ENCODE data around the gene GFRA4. TPM values are rescaled to one million over a fixed set of nuclear protein-coding genes. Genes with fewer than 3 reads are reported as not detected.

The GFRA4 gene
- total RNA-seq (not detected), polyA plus RNA-seq (not detected)
- long read RNA-seq, donor 1: 0 reads
- long read RNA-seq, donor 2: 0 reads
- long read RNA-seq, donor 3: 0 reads
- long read RNA-seq, donor 4: 0 reads
- long read RNA-seq, donor 5: 0 reads

DNA sequence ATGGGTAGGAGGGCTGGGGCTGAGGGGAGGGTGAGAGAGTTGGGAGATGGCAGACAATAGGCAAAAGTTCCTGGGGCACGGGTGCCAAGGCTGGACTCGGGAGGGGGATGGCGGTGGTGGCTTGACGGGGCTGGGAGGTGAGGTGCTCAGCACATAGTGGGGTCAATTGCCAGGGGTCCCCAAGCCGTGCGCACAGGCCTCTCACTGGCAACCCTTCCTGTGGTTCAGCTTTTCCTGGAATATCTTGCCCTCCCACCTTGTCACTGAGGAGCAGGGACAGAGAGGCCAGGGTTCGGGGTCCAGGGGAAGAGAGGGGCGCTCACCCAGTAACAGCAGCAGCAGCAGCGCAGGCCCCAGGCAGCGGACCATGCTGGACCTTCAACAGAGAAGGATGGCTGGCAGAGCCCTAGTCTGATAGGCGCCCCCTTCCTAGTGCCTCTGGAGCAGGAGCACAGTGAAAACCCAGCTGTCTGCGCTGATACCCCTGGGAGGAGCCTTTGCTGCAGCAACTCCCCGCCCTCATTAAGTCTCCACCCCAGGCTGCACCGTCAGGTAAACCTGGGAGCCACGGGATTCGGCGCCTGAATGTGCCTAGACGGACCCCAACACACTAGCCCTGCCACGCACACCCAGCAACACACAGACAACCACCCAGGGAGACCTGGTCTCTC is at the start of gene GFRA4:
Gene GFRA4 (minus strand): TSS at position 369 of the 671 bp plus-strand sequence. CDS start 0 bp downstream, at position 369.
- Histone ChIP-seq H3K27me3 (ENCODE audit: control insufficient read depth in 3 of 3, insufficient read depth in 3 of 3, low read length in 2 of 3) (peaks cover 16 to 47% (median 31%) of the 10 kb centered on the region in 3 donors), H3K4me3 (no peak within 1 kb of the TSS), H3K9me3 (ENCODE audit: control insufficient read depth in 4 of 4, insufficient read depth in 3 of 4, low read length in 3 of 4) (peaks cover 0 to 4% (median 0%) of the 10 kb centered on the region in 4 donors), H3K9ac (ENCODE audit: insufficient read depth in 1 of 2, low read length in 2 of 2) (no peak within 1 kb of the TSS), H3K4me1 (ENCODE audit: control insufficient read depth in 5 of 5, insufficient read depth in 5 of 5, low read length in 5 of 5) (peaks cover 0 to 6% (median 0%) of the 10 kb centered on the region in 5 donors), H3K27ac (ENCODE audit: low read depth in 1 of 2, low read length in 1 of 2) (no peak within 1 kb of the TSS), H3K36me3 (ENCODE audit: control insufficient read depth in 4 of 4, insufficient read depth in 4 of 4, low read length in 4 of 4) (no peaks in the 10 kb centered on the region)
- no peak for TF ChIP-seq CTCF (IDR thresholded peaks at IDR 0.05; ENCODE audit: control extremely low read depth, extremely low read depth)
- DNase-seq: peak in 1 of 3 donors; percentile 8
- WGBS, 2 donors: 65 to 80% methylated on average over 19 of the region's 19 CpGs
- no peak for ATAC-seq (ENCODE audit: insufficient read depth, low FRiP score)

- 40 to 71% methylated on average over 15 of the region's 15 CpGs for WGBS, 2 donors
- H3K36me3 ChIP-seq (ENCODE audit: control insufficient read depth in 4 of 4, insufficient read depth in 4 of 4, low read length in 4 of 4): no peaks in the 10 kb centered on the region
- ATAC-seq (ENCODE audit: insufficient read depth, low FRiP score) (peak; percentile 30), DNase-seq (peak in 2 of 3 donors; percentile 28 to 32)
- no peak within 1 kb of the TSS for H3K9ac ChIP-seq (ENCODE audit: insufficient read depth in 1 of 2, low read length in 2 of 2)
- no peaks in the 10 kb centered on the region for H3K9me3 ChIP-seq (ENCODE audit: control insufficient read depth in 4 of 4, insufficient read depth in 3 of 4, low read length in 3 of 4)
- no peak for TF ChIP-seq CTCF (IDR thresholded peaks at IDR 0.05; ENCODE audit: control extremely low read depth, extremely low read depth)
- H3K4me1 ChIP-seq (ENCODE audit: control insufficient read depth in 5 of 5, insufficient read depth in 5 of 5, low read length in 5 of 5): peaks cover 0 to 11% (median 0%) of the 10 kb centered on the region in 5 donors
- H3K4me3 ChIP-seq: no peak within 1 kb of the TSS
- no peaks in the 10 kb centered on the region for H3K27me3 ChIP-seq (ENCODE audit: control insufficient read depth in 3 of 3, insufficient read depth in 3 of 3, low read length in 2 of 3)
- H3K27ac ChIP-seq (ENCODE audit: low read depth in 1 of 2, low read length in 1 of 2): no peak within 1 kb of the TSS
Observed at GRCh38 chr20:3712279-3712873, 49.2 kb upstream of the GFRA4 start, which contains the start of gene SIGLEC1. SIGLEC1 (minus strand) TSS chr20:3712600; CDS start chr20:3707128, 5,472 bp downstream.

DNA sequence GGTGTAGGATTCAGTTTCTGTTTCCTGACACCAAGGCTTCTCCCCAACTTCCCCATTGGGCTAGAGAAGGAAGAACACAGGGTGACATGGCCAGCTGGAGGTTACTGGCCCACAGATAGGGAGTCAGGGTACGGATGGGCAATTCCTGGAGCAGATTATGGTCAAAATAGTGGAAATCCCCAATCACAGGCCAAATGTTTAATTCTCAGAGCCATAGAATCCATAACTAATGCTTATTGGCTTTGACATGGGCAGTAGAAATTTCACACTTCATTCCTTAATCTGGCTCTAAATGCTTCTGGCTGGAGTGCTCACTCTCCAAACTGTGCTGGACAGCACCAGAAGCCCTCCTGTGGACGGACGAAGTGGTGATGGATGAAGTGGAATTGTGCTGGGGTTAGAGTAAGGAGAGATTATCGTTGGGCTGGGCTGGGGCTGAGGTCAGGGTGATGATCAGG is 48.3 kb upstream of the GFRA4 start:
- ATAC-seq (ENCODE audit: insufficient read depth, low FRiP score) (no peak), DNase-seq (peak in 1 of 3 donors; percentile 49)
- Histone ChIP-seq H3K9me3 (ENCODE audit: control insufficient read depth in 4 of 4, insufficient read depth in 3 of 4, low read length in 3 of 4) (no peaks in the 10 kb centered on the region), H3K9ac (ENCODE audit: insufficient read depth in 1 of 2, low read length in 2 of 2) (no peak overlapping the region), H3K27ac (ENCODE audit: low read depth in 1 of 2, low read length in 1 of 2) (no peak overlapping the region), H3K4me1 (ENCODE audit: control insufficient read depth in 5 of 5, insufficient read depth in 5 of 5, low read length in 5 of 5) (peaks cover 0 to 11% (median 0%) of the 10 kb centered on the region in 5 donors), H3K4me3 (no peak overlapping the region), H3K36me3 (ENCODE audit: control insufficient read depth in 4 of 4, insufficient read depth in 4 of 4, low read length in 4 of 4) (no peaks in the 10 kb centered on the region), H3K27me3 (ENCODE audit: control insufficient read depth in 3 of 3, insufficient read depth in 3 of 3, low read length in 2 of 3) (no peaks in the 10 kb centered on the region)
- WGBS, 2 donors: 67 to 79% methylated on average over 4 of the region's 4 CpGs
- no peak for TF ChIP-seq CTCF (IDR thresholded peaks at IDR 0.05; ENCODE audit: control extremely low read depth, extremely low read depth)

Data from lung (tissue), 16 donors.